ENCODE data around the gene TFEC. TPM values are rescaled to one million over a fixed set of nuclear protein-coding genes. Genes with fewer than 3 reads are reported as not detected.

TFEC gene
- total and polyA plus RNA-seq, 4 donors = 0.52 to 5.1 (median 2.4) TPM

GRCh38 chr7:116032886-116033285, 2.3 kb upstream of the TFEC start:
- H3K9ac ChIP-seq (ENCODE audit: low read depth in 1 of 2, low read length in 2 of 2) = no peak overlapping the region
- H3K4me3 ChIP-seq (ENCODE audit: low read depth in 1 of 3, low read length in 3 of 3) = no peak overlapping the region
- TF ChIP-seq YY1 (IDR thresholded peaks at IDR 0.05) = no peak
- no peak for TF ChIP-seq RXRA (IDR thresholded peaks at IDR 0.05)
- no peak for TF ChIP-seq SP1 (IDR thresholded peaks at IDR 0.05)
- TF ChIP-seq, protein P1, sequence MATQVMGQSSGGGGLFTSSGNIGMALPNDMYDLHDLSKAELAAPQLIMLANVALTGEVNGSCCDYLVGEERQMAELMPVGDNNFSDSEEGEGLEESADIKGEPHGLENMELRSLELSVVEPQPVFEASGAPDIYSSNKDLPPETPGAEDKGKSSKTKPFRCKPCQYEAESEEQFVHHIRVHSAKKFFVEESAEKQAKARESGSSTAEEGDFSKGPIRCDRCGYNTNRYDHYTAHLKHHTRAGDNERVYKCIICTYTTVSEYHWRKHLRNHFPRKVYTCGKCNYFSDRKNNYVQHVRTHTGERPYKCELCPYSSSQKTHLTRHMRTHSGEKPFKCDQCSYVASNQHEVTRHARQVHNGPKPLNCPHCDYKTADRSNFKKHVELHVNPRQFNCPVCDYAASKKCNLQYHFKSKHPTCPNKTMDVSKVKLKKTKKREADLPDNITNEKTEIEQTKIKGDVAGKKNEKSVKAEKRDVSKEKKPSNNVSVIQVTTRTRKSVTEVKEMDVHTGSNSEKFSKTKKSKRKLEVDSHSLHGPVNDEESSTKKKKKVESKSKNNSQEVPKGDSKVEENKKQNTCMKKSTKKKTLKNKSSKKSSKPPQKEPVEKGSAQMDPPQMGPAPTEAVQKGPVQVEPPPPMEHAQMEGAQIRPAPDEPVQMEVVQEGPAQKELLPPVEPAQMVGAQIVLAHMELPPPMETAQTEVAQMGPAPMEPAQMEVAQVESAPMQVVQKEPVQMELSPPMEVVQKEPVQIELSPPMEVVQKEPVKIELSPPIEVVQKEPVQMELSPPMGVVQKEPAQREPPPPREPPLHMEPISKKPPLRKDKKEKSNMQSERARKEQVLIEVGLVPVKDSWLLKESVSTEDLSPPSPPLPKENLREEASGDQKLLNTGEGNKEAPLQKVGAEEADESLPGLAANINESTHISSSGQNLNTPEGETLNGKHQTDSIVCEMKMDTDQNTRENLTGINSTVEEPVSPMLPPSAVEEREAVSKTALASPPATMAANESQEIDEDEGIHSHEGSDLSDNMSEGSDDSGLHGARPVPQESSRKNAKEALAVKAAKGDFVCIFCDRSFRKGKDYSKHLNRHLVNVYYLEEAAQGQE (IDR thresholded peaks at IDR 0.05) = no peak
- TF ChIP-seq, protein P2, sequence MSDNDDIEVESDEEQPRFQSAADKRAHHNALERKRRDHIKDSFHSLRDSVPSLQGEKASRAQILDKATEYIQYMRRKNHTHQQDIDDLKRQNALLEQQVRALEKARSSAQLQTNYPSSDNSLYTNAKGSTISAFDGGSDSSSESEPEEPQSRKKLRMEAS (IDR thresholded peaks at IDR 0.05) = no peak
- TF ChIP-seq, protein P3, sequence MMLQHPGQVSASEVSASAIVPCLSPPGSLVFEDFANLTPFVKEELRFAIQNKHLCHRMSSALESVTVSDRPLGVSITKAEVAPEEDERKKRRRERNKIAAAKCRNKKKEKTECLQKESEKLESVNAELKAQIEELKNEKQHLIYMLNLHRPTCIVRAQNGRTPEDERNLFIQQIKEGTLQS (IDR thresholded peaks at IDR 0.05) = no peak
- no peak for TF ChIP-seq RAD21 (IDR thresholded peaks at IDR 0.05)
- TF ChIP-seq TAF1 (conservative IDR thresholded peaks at IDR 0.05) = no peak
- no peak for TF ChIP-seq GABPA (IDR thresholded peaks at IDR 0.05 in 1 of 2, conservative IDR thresholded peaks at IDR 0.05 in 1 of 2)
- TF ChIP-seq FOXA1 (IDR thresholded peaks at IDR 0.05) = no peak
- no peak for TF ChIP-seq HNF4A (conservative IDR thresholded peaks at IDR 0.05)
- TF ChIP-seq FOXA2 (IDR thresholded peaks at IDR 0.05) = no peak
- no peak for DNase-seq (ENCODE audit: low spot score)
- no peak overlapping the region for H3K27ac ChIP-seq (ENCODE audit: low read depth in 1 of 2, low read length in 2 of 2)
- no peaks in the 10 kb centered on the region for H3K27me3 ChIP-seq (ENCODE audit: control insufficient read depth in 4 of 4, insufficient read depth in 4 of 4, low read length in 3 of 4)
- no peaks in the 10 kb centered on the region for H3K36me3 ChIP-seq (ENCODE audit: control insufficient read depth in 4 of 4, insufficient read depth in 3 of 4, low read depth in 1 of 4, low read length in 3 of 4)
- H3K4me1 ChIP-seq (ENCODE audit: control insufficient read depth in 4 of 4, insufficient read depth in 4 of 4, low read length in 3 of 4) = no peaks in the 10 kb centered on the region
- 72% methylated on average over 2 of the region's 2 CpGs for WGBS
- H3K9me3 ChIP-seq (ENCODE audit: control insufficient read depth in 4 of 4, low read length in 3 of 4) = no peaks in the 10 kb centered on the region

GRCh38 chr7:116028787-116029186, 1.8 kb downstream of the TFEC start:
- TF ChIP-seq HNF4G (IDR thresholded peaks at IDR 0.05) (no peak), TAF1 (conservative IDR thresholded peaks at IDR 0.05) (no peak), CTCF (IDR thresholded peaks at IDR 0.05; ENCODE audit: low read depth, low read length, missing input control) (no peak), RXRA (IDR thresholded peaks at IDR 0.05) (no peak), JUND (IDR thresholded peaks at IDR 0.05) (no peak), SP1 (IDR thresholded peaks at IDR 0.05) (no peak), GABPA (IDR thresholded peaks at IDR 0.05 in 1 of 2, conservative IDR thresholded peaks at IDR 0.05 in 1 of 2) (no peak), FOXA1 (IDR thresholded peaks at IDR 0.05) (no peak), FOXA2 (IDR thresholded peaks at IDR 0.05) (no peak), NR2F2 (IDR thresholded peaks at IDR 0.05) (no peak), RAD21 (IDR thresholded peaks at IDR 0.05) (no peak), EGR1 (IDR thresholded peaks at IDR 0.05; ENCODE audit: low read depth in 2 of 2) (no peak), HNF4A (conservative IDR thresholded peaks at IDR 0.05) (no peak), ZBTB33 (IDR thresholded peaks at IDR 0.05) (no peak), YY1 (IDR thresholded peaks at IDR 0.05) (no peak)
- TF ChIP-seq, protein P2 (IDR thresholded peaks at IDR 0.05) = no peak
- TF ChIP-seq, protein P3 (IDR thresholded peaks at IDR 0.05) = no peak
- TF ChIP-seq, protein P1 (IDR thresholded peaks at IDR 0.05) = no peak
- Histone ChIP-seq H3K4me3 (ENCODE audit: low read depth in 1 of 3, low read length in 3 of 3) (no peak overlapping the region), H3K27ac (ENCODE audit: low read depth in 1 of 2, low read length in 2 of 2) (no peak overlapping the region), H3K9me3 (ENCODE audit: control insufficient read depth in 4 of 4, low read length in 3 of 4) (no peaks in the 10 kb centered on the region), H3K9ac (ENCODE audit: low read depth in 1 of 2, low read length in 2 of 2) (no peak overlapping the region), H3K27me3 (ENCODE audit: control insufficient read depth in 4 of 4, insufficient read depth in 4 of 4, low read length in 3 of 4) (no peaks in the 10 kb centered on the region), H3K4me1 (ENCODE audit: control insufficient read depth in 4 of 4, insufficient read depth in 4 of 4, low read length in 3 of 4) (no peaks in the 10 kb centered on the region), H3K36me3 (ENCODE audit: control insufficient read depth in 4 of 4, insufficient read depth in 3 of 4, low read depth in 1 of 4, low read length in 3 of 4) (no peaks in the 10 kb centered on the region)
- WGBS = 80% methylated on average over 2 of the region's 2 CpGs
- no peak for DNase-seq (ENCODE audit: low spot score)

Data from liver (tissue), 9 donors.